ENCODE results near the gene ATG4B. TPM values are rescaled to one million over a fixed set of nuclear protein-coding genes. Genes with fewer than 3 reads are reported as not detected.
"Not testable (repeated sequence)": the region's sequence is repeated elsewhere in the genome, so short reads cannot be mapped to it uniquely, and the experiment has no call there.

The ATG4B gene
- 44.8 TPM for total RNA-seq (ENCODE audit: insufficient read depth, low replicate concordance)

- peak; percentile 89 for DNase-seq (ENCODE audit: low spot score)
Observed at GRCh38 chr2:241637018-241637794, at the start of gene ATG4B, which contains the start of gene THAP4. ATG4B (plus strand) TSS chr2:241637693; CDS start chr2:241637715, 22 bp downstream. THAP4 (minus strand) TSS chr2:241637158; CDS start chr2:241637017, 141 bp downstream.

GRCh38 chr2:241589863-241590262 lies 47.6 kb upstream of the ATG4B start:
- not testable (repeated sequence) for DNase-seq (ENCODE audit: low spot score)

GRCh38 chr2:241590496-241591455 lies 46.7 kb upstream of the ATG4B start:
- not testable (repeated sequence) for DNase-seq (ENCODE audit: low spot score)

- DNase-seq (ENCODE audit: low spot score) = no peak
Observed at GRCh38 chr2:241592126-241592845, 45.2 kb upstream of the ATG4B start.

DNA sequence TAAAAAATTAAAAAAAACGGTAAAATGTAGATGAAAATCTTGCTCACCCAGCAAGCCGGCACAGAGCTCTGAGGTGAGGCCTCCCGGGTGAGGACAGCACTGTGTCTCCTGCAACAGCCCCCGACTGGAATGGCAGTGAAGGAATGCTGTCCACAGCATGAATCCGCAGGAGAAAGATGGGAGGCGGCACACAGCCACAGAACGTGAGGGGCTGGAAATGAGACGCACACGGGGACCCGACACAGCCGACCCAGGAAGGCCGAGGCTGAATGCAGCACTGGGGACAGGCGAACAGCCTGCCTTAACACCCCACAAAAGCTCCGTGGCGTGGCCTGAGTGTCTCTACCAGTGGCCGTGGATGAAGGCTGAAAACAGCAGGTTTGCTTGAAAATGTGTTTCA lies 44.2 kb upstream of the ATG4B start:
- DNase-seq (ENCODE audit: low spot score) = no peak

GRCh38 chr2:241595600-241596140 lies 41.8 kb upstream of the ATG4B start:
- no peak for DNase-seq (ENCODE audit: low spot score)

GRCh38 chr2:241597561-241597960 lies 39.9 kb upstream of the ATG4B start:
- DNase-seq (ENCODE audit: low spot score) = no peak

- DNase-seq (ENCODE audit: low spot score) = no peak
Observed at GRCh38 chr2:241598061-241598460, 39.4 kb upstream of the ATG4B start.

- no peak for DNase-seq (ENCODE audit: low spot score)
Observed at GRCh38 chr2:241598487-241598886, 39.0 kb upstream of the ATG4B start.

GRCh38 chr2:241599615-241600014 lies 37.9 kb upstream of the ATG4B start:
- DNase-seq (ENCODE audit: low spot score) = no peak

- no peak for DNase-seq (ENCODE audit: low spot score)
Observed at GRCh38 chr2:241601841-241602240, 35.7 kb upstream of the ATG4B start.

- DNase-seq (ENCODE audit: low spot score) = no peak
Observed at GRCh38 chr2:241602720-241603119, 34.8 kb upstream of the ATG4B start.

- no peak for DNase-seq (ENCODE audit: low spot score)
Observed at GRCh38 chr2:241603686-241604085, 33.8 kb upstream of the ATG4B start.

DNA sequence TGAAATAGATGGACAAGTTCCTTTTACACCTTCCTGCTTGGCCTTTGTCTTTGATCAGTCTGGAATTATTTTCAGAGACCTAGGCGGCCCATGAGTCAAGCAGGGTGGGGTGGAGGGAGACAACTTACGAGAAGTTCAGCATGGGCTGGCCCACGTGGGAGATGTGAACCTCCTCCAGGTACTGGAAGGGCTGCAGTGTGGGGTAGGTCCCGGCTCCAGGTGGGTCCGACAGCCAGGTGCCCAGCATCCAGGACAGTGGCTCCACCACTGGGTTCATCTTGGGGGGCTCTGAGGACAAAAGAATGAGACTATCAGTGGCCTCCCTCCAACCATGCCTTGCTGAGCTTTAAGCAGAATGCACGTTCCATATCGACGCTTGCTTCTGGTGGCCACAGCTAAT lies 31.3 kb upstream of the ATG4B start:
- DNase-seq (ENCODE audit: low spot score) = no peak

- no peak for DNase-seq (ENCODE audit: low spot score)
Observed at GRCh38 chr2:241607162-241607885, 30.2 kb upstream of the ATG4B start.

GRCh38 chr2:241608881-241609280 lies 28.6 kb upstream of the ATG4B start:
- DNase-seq (ENCODE audit: low spot score) = no peak

GRCh38 chr2:241609859-241610793 lies 27.4 kb upstream of the ATG4B start:
- peak; percentile 84 for DNase-seq (ENCODE audit: low spot score)

DNA sequence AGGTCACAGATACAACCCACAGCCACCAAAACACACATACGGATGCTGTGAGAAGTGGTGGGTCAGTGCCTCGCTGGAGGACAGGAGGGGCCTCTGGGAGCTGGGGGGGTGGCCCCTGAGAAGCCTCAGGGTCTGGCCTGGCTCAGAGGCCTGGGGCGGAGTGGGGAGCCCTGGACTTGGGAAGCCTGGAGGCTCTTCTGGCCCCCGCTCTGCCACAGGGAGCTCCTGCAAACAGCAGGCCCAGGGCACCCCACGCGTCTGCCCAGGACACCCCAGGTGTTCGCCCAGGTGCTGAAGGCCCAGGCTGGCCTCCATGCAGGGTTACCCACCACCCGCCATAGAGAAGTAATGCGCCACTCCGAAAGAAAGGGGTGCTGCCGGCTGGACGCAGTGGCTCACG lies 26.4 kb upstream of the ATG4B start:
- no peak for DNase-seq (ENCODE audit: low spot score)

Data from umbilical cord (tissue), 2 donors.